ENCODE measurements around the gene N4BP3.
"Not testable (repeated sequence)": the region's sequence is repeated elsewhere in the genome, so short reads cannot be mapped to it uniquely, and the experiment has no call there.

The N4BP3 gene

GRCh38 chr5:178120607-178121357 is 7.5 kb downstream of the N4BP3 start:
- in situ Hi-C loops (cut with MboI; ENCODE audit: low sequenced_read_pairs) = no loop called here

GRCh38 chr5:178121391-178122276 is 8.3 kb downstream of the N4BP3 start:
- in situ Hi-C loops (cut with MboI; ENCODE audit: low sequenced_read_pairs) = no loop called here

DNA sequence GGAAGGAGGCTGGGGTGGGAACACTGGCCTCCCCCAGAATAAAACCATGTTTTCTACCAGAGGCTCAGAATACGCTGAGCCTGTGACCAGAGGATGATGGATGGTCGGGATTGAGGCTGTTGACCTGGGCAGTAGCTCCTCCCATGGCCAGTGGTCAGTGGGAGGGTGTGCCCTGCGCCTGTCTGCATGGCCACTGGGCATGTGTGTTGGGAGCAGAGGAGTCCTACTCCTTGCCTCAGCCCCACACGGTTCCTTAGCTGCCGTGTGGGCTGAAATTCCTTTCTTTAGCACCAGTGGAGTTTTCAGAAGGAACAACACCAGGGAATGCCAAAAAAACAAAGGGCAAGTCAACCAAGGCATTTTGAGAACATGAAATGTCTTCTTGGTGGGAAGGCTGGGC is 9.0 kb downstream of the N4BP3 start:
- in situ Hi-C loops (cut with MboI; ENCODE audit: low sequenced_read_pairs) = no loop called here

DNA sequence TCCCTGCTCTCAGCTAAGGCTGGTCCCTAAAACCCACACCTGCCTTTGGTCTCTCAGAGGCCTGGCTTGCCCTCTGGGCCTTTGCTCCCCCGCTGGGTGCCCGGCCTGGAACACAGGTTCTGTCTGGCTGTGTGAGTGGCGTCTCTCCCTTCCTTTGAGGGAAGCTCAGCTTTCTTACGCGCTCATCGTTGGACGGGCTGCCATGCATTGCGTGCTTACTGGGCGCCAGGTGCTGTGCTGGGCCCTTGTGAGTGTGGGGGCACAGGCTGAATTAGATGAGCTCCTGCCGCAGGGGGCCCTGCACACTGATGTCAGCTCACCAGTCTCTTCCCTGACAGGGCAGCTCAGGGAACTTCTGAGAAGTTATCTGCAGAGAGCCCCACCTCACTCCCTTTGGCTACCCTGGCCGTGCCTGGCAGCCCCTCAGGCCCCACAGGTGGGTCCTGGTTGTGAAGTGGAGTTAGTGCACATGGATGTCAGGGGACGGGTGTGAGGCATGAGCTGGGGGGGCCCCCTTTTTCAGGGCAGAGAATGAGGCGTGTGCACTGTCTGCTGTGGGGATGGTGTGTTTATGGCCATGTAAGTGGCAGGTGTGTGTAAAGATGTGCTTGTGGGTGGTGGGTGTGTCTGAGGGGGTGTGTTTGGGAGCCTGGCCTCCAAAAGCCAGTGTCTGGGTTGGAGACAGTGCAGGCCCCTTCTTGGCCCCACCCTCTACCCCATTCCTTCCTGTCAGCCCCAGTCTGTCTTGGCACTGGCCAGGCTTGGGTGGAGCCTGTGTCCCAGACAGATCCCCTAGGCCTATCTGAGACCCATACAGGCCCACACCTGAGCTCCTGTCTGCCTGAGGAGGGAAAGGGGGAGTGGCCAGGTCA is 10.0 kb downstream of the N4BP3 start:
- in situ Hi-C loops (cut with MboI; ENCODE audit: low sequenced_read_pairs) = no loop called here

GRCh38 chr5:178123966-178124925 is 10.9 kb downstream of the N4BP3 start:
- in situ Hi-C loops (cut with MboI; ENCODE audit: low sequenced_read_pairs) = no loop called here

DNA sequence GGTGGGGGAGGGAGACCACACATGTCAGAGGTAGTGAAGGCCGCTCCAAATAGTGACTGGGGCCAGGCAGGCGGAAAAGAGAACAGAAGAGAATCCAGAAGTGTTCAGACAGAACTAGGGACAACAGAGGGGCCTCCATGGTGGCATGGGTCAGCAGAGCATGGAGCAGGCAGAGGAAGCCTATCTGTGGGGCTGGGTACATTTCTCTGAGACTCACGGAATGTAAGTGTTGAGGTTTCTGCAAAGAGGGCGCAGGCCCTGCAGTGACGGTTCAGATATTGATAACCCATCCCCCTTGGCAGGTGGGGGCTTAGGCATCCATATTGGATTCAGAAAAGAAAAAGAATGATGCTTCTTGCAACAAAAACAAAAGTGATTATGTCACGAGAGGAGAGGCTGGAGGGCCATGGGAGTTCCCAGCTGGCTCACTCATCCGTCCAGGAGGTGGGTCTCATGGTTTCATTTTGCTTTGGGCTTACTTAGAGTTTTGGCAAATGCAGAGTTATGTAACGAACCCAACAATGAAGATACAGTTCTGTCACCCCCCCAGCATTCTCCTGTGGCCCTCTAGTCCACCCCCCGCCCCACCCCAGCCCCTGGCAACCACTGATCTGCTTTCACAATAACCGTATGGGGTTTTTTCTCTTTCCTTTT is 12.0 kb downstream of the N4BP3 start:
- in situ Hi-C loops (cut with MboI; ENCODE audit: low sequenced_read_pairs) = no loop called here

GRCh38 chr5:178126556-178126955 is 13.2 kb downstream of the N4BP3 start:
- in situ Hi-C loops (cut with MboI; ENCODE audit: low sequenced_read_pairs) = no loop called here

DNA sequence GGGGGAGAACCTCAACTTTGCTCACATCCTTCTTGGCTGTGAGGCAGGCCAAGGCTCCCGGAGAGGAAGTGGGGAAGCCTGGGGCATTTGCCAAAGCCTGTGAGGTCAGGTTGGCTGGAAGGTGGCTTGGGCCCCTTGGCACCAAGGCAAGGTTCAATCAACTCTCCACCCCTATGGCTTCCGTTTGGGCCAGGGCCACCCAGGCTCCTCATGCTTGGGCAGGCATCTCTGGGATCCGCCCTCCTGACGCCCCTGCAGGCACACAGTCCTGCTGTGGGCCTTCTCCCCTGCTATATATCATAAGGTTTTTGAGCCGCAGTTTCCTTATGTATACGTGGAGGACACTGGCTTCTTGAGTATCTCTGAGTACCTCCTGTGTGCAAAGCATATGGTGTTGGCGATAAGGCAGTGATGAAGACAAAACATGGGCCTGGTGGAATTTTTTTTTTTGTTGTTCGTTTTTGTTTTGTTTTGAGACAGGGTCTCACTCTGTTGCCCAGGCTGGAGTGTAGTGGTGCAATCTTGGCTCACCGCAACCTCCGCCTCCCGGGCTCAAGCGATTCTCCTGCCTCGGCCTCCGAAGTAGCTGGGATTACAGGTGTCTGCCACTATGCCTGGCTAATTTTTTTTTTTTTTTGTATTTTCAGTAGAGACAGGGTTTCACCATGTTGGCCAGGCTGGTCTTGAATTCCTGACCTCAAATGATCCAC is 14.1 kb downstream of the N4BP3 start:
- in situ Hi-C loops (cut with MboI; ENCODE audit: low sequenced_read_pairs) = not testable (repeated sequence)

DNA sequence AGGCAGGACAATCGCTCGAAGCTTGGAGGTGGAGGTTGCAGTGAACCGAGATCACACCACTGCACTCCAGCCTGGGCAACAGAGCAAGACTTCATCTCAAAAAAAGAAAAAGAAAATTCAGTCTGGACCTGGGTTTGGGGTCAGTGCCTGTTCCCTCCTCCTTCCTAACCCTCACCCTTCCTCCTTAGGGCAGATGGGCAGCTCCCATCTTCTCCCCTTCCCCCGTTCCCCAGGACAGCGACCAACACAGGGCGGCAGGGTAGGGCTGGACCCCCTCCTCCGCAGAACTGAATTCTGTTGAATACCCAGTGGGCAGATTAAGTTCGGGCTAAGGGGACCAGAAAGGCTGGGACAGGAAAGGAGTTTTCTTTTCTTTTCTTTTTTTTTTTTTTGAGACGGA is 16.0 kb downstream of the N4BP3 start:
- in situ Hi-C loops (cut with MboI; ENCODE audit: low sequenced_read_pairs) = no loop called here

DNA sequence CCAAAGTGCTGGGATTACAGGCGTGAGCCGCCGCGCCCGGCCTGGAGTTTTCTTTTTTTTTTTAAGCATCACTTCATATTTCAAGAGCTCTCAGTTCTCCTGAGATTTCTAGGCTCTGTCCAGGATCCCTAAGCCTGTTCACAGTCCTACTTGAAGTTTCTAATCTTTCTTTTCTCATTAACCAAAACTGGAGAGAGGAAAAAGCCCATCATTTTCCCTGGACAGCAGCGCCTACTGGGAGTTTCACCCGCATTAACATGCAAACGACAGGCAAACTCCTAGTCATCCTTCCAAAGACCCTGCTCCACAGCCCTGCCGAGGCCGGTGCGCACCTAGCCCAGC is 16.9 kb downstream of the N4BP3 start:
- in situ Hi-C loops (cut with MboI; ENCODE audit: low sequenced_read_pairs) = not testable (repeated sequence)

DNA sequence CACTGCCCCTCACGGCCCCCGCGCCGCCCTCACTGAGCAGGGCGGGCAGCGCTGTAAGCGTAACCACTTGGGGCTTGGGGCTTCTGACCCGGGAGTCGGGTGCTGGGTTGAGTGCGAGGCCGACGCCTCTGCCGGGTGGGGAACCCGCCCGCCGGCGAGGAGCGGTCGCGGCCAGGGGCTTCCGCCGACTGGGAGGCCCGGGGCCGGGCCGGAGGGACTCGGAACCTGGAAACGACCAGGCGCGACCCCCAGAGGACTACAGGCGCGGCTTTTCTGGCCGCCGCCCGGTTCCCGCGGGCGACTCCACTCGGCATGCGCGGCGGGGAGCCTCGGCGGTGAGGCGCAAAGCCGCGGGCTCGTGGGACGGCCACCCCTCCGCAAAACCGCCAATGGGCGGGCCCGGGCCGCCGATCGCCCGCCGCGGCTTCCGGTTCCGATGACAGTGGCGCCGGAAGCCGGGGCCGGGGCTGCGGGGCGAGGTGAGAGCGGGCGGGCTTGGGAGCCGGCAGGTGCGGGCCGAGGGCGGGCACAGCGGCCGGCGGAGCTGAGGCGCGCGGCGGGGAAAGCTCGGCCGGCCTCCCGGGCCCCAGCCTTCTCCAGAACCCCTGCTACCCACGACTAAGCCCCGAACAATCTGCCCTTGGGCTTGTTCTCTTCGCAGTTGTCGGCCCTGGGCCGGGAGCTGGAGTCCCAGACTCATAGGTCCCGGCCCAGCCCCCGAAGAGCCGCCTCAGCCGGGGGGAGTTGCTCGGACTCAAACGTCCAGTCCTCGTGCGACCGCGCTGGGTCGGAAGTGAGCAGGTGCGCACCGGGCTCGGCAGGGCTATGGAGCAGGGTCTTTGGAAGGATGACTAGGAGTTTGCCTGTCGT is 17.5 kb downstream of the N4BP3 start, which contains the start of gene RMND5B:
TSS of gene RMND5B (plus strand) at position 439 of the 870 bp plus-strand sequence. CDS start 7,106 bp downstream, outside the sequence.
- in situ Hi-C loops (cut with MboI; ENCODE audit: low sequenced_read_pairs) = no loop called here

DNA sequence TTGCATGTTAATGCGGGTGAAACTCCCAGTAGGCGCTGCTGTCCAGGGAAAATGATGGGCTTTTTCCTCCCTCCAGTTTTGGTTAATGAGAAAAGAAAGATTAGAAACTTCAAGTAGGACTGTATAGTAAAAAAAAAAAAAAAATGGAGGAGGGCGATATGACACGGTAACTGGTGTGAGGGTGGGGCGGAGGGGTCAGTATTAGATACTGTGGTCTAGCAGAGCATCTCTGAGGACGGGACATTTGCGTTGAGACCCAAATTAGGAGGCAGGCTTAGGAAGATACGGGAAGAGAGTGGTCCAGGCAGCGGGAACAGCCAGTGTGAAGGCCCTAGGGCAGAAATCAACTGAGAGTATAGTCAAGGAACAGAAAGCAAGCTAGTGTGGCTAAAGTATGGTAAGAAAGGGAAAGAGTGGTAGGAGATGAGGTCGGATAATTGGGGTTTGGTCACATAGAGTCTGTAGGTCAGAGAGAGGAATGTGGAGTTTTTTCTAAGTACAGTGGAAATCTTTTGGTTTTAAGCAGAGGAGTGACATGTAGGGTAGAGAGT is 18.2 kb downstream of the N4BP3 start:
- in situ Hi-C loops (cut with MboI; ENCODE audit: low sequenced_read_pairs) = no loop called here

- in situ Hi-C loops (cut with MboI; ENCODE audit: low sequenced_read_pairs) = no loop called here
Measured at GRCh38 chr5:178136990-178137389, 23.7 kb downstream of the N4BP3 start.

DNA sequence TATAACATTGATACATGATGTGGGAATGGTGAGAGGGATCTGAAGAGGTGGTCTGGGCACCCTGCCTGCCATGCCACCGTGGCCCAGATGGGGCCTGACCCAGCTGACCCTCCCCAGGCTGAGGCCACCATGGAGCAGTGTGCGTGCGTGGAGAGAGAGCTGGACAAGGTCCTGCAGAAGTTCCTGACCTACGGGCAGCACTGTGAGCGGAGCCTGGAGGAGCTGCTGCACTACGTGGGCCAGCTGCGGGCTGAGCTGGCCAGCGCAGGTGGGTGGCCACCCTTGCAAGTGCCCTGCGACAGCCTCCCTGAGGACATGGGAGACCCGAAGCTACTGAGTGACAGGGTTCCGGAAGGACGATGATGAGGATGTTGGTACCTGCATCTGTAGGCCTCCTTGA is 24.7 kb downstream of the N4BP3 start:
- in situ Hi-C loops (cut with MboI; ENCODE audit: low sequenced_read_pairs) = no loop called here

- in situ Hi-C loops (cut with MboI; ENCODE audit: low sequenced_read_pairs) = no loop called here
Measured at GRCh38 chr5:178141550-178141949, 28.2 kb downstream of the N4BP3 start.

GRCh38 chr5:178142642-178143041 is 29.3 kb downstream of the N4BP3 start:
- in situ Hi-C loops (cut with MboI; ENCODE audit: low sequenced_read_pairs) = no loop called here

DNA sequence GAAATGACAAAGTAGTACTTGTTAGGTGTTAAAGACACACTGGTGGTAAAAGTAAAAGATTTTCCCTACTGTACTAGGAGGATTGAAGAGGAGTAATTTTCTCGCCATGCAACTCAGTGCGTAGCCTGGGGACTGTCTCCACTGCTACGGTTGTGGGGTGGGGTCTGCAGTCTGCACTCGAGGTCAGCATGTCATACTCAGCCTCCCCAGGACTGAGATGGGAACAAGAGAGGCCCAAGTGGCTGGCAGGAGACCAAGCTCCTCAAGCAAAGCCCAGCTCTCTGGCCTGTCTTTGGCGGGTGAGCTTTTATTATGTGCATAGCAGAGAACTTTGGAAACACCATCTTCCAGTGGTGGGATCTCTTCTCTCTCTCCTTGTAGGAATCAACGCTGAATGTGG is 29.9 kb downstream of the N4BP3 start:
- in situ Hi-C loops (cut with MboI; ENCODE audit: low sequenced_read_pairs) = no loop called here

- in situ Hi-C loops (cut with MboI; ENCODE audit: low sequenced_read_pairs) = no loop called here
Measured at GRCh38 chr5:178143901-178144300, 30.6 kb downstream of the N4BP3 start.

Measured in HL-60/S4 treated with retinoic acid at 250 ng/mL for 4 days and 3 days (cell line).